NOMO-1 treated with DMSO at 0.1 percent for 48 hours (cell line): Measurements from ENCODE around the gene KRTAP9-7.

Source experiments
- DNase-seq: peaks from one replicate; lab custom pipeline; 2025; ENCODE audit not compliant: unreplicated experiment; lab: John Stamatoyannopoulos, UW

Gene KRTAP9-7

DNA sequence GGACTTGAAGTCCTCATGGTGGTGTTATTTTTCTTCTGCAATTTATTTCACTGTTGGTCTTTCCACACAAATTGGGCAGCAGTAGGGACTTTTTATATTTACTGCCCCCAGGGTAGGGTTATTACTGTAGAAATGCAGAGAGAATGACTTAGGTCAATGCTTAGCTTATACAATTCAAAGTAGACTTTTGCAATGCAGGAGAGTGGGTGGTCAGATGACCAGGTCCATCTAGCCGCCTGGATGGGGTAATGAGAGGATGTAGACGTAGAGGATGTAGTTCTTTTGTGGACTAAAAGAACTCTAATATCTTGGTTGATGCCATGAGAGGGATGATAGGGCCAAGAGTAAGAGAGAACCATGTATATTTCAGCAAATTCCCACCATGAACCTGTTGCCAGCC, 42.7 kb downstream of the KRTAP9-7 start:
- DNase-seq = no peak

DNA sequence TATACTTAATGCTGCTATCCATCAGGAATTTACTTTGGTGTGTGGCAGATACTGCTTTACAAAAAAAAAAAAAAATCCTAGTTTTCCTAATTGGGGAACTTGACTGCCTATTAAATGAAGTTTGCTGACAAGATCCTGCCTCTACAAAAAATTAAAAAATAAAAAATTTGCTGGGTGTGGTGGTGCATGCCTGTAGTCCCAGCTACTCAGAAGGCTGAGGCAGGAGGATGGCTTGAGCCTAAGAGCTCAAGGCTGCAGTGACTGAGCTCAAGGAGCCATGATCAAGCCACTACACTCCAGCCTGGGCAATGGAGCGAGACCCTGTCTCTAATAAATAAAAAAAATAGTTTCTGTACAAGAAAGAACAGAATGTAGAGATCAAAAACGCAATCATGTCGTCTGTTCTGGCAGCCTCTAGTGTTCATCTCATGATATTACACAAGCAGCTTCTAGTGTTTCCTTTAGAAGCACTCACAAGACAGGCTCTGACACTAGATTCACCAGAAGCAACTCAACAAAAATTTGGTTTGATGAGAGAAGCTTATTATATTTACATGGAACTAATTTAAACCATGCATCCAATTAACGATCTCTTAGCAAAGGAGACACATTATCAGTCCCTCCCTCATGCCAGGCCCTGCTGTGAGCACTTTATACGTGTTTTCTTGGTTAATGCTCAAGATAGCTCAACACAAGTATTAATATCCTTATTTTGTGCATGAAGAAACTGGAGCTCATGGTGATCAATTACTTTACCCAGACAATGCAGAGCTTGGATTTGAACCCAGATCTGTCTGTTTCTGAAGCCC, 46.8 kb downstream of the KRTAP9-7 start:
- peak; percentile 60 for DNase-seq

DNA sequence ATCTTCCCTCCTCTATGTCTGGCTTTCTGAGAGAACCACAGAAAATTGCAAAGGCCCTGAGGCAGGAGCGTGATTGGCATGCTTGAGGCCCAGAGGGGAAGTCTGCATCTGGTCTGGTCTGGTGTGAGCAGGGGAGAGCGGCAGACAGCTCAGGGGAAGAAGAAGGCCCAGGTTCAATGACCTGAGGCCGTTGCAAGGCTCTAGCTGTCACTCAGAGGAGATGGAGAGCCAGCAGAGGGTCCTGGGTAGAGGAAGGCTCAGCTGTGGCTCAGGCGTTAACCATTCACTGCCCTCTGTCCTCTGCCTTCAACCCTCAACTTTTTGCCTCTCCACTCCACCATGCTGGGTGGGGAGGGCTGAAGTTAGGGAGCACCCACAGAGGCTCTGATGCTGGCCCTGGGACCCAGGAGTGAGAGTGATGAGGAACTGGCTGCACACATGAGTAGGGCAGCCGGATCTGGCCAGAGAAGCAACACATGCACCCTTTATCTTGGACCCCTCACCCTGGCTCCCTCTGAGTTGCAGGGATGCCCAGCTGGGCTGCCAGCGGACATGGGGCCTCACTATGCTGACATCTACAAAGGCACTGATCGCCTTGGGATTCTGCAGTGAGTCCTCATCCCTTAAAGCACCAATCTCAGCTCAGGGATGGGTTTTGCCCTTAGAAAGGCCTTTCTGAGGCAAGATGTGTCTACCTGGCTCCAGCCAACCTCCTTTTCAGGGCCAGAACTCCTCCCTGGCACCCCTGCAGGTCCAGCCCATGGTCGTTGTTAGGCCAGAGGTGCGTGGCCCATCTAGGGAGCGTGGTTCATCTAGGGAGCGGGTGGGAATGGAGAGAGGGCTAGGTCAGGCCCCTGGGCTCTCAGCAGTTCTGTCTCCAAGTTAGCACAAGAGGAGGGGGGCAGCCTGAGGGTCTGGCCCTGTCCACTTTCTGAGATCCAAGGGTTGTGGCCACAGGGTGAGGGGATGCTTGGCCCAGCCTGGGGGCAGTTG, 47.7 kb downstream of the KRTAP9-7 start:
- DNase-seq = no peak

DNA sequence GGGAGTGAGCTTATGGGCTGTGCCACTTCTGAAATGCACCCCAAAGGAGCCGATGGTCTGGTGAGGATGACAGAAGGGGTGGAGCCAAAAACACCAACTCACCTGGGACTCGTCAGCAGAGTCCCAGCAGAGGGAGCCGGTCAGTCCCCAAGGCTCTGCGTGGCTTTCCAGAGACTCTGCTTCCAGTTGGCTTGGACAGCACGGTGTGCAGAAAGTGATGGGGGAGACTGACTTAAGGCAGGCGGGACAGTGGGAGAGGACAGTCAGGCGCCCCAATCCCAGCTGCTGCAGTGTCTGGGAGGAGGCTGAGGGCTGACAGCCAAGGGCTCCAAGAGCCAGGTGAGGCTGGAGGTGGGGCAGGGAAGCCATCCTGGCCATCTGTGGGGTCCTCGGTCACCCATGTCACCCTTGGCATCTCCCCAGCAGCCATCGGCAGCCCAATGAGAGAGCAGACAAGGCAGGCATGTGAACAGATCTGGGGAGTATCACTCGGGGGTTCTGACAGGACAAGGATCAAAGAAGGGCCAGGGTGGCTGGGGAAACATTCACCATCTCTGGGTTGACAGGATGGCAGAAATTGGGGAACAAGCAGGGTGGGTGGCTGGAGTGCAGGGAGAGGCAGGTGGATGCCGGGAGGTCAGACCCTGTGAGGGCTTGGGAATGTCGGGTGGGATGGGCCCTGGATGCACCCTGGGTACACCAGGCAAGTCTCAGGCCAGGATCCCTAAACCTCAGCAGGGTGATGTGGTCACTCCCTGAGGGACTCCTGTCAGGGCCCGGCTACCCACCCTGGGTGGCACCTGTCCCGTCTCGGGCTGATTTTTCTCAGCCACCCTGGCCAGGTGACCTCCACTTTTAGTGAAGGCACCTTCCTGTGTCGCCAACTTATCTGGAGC, 48.9 kb downstream of the KRTAP9-7 start:
- DNase-seq = no peak

DNA sequence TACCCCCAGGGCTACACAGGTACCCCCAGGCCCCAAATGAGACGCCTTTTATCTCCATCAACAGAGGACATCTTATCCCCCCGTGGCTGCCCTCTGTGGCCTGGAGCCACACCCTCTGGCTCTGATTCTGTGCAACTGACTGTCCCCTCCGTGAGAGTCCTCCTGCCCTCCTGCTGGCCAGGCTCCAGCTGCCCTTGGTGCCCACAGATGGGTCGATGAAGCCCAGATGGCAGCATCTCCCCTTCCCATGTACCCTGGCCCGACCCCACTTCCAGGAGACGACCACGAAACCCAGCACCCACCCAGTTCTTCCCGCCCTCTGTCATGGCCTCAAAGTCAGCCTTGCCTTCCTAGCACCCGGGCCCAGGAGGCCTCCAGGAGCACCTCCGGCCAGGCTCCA, 49.6 kb downstream of the KRTAP9-7 start:
- DNase-seq = no peak

DNA sequence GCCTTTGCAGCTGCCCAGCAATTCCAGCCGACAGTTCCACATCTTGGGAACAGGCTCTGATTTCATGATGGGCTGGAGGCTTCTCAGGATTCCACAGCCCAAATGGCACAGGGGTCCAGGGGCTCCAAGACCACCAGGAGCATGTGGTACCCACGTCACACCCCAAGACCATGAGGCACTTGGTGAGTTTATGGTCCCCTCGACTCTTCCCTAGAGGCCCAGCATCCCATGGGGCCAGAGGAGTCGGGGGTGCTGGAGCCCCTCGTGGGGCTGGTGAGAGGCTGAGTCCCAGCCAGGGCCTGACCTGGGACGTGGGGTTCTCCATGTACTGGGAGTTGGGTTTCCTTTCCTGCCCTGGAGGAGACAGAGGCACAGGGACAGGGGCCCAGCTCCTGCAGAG, 50.1 kb downstream of the KRTAP9-7 start:
- no peak for DNase-seq
